Type B pancreatic cell (in vitro differentiated cells): ENCODE results near the gene RAP1A. TPM values are rescaled to one million over a fixed set of nuclear protein-coding genes. Genes with fewer than 3 reads are reported as not detected.

Experiments
- DNase-seq: peaks from one replicate; pipeline ENCODE4 v3.0.0; 2021; ENCODE audit warnings: mixed read lengths; ENCODE audit not compliant: unreplicated experiment; ENCODE audit errors: extremely low spot score
- H3K27ac Mint-ChIP-seq: 2 replicates; pipeline ENCODE4 v1.8.0; 2021; ENCODE audit warnings: mild to moderate bottlenecking, mixed read lengths
- H3K27me3 Mint-ChIP-seq: 2 replicates; pipeline ENCODE4 v1.8.0; 2021; ENCODE audit warnings: mixed read lengths
- H3K36me3 Mint-ChIP-seq: 2 replicates; pipeline ENCODE4 v1.8.0; 2021; ENCODE audit warnings: mixed read lengths
- H3K4me1 Mint-ChIP-seq: one replicate; pipeline ENCODE4 v1.8.0; 2021; ENCODE audit warnings: mixed read lengths; ENCODE audit not compliant: unreplicated experiment
- H3K4me3 Mint-ChIP-seq: 2 replicates; pipeline ENCODE4 v1.8.0; 2021; ENCODE audit warnings: mild to moderate bottlenecking, mixed read lengths
- H3K9me3 Mint-ChIP-seq: 2 replicates; pipeline ENCODE4 v1.8.0; 2021; ENCODE audit warnings: mixed read lengths
- total RNA-seq: library from RNA; stranded (reverse); gene quantifications from 2 replicates; pipeline ENCODE4 v1.2.1, GENCODE V29; 2021; ENCODE audit warnings: low replicate concordance
- TF ChIP-seq, protein P1 (sequence below): fragments of 200-600 bp; sonication (generic); conservative IDR thresholded peaks from 2 replicates; pipeline ENCODE4 v1.5.0; 2021; ENCODE audit warnings: antibody characterized with exemption, mild to moderate bottlenecking

The RAP1A gene
- total RNA-seq, 1 donor from 2014 or later = 42.3 TPM

GRCh38 chr1:111720977-111721786 lies 101.6 kb downstream of the RAP1A start:
- Mint-ChIP-seq H3K27me3 (no peaks in the 10 kb centered on the region), H3K9me3 (no peaks in the 10 kb centered on the region), H3K4me3 (no peak overlapping the region), H3K4me1 (no peaks in the 10 kb centered on the region), H3K27ac (no peak overlapping the region), H3K36me3 (peaks cover 4% of the 10 kb centered on the region)
- TF ChIP-seq, protein P1, sequence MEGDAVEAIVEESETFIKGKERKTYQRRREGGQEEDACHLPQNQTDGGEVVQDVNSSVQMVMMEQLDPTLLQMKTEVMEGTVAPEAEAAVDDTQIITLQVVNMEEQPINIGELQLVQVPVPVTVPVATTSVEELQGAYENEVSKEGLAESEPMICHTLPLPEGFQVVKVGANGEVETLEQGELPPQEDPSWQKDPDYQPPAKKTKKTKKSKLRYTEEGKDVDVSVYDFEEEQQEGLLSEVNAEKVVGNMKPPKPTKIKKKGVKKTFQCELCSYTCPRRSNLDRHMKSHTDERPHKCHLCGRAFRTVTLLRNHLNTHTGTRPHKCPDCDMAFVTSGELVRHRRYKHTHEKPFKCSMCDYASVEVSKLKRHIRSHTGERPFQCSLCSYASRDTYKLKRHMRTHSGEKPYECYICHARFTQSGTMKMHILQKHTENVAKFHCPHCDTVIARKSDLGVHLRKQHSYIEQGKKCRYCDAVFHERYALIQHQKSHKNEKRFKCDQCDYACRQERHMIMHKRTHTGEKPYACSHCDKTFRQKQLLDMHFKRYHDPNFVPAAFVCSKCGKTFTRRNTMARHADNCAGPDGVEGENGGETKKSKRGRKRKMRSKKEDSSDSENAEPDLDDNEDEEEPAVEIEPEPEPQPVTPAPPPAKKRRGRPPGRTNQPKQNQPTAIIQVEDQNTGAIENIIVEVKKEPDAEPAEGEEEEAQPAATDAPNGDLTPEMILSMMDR = no peak
- no peak for DNase-seq

GRCh38 chr1:111723091-111723806 lies 103.7 kb downstream of the RAP1A start:
- no peak overlapping the region for H3K4me3 Mint-ChIP-seq
- no peak overlapping the region for H3K27ac Mint-ChIP-seq
- TF ChIP-seq, protein P1 = no peak
- no peak for DNase-seq
- no peaks in the 10 kb centered on the region for H3K9me3 Mint-ChIP-seq
- no peaks in the 10 kb centered on the region for H3K36me3 Mint-ChIP-seq
- no peaks in the 10 kb centered on the region for H3K27me3 Mint-ChIP-seq
- H3K4me1 Mint-ChIP-seq = no peaks in the 10 kb centered on the region

DNA sequence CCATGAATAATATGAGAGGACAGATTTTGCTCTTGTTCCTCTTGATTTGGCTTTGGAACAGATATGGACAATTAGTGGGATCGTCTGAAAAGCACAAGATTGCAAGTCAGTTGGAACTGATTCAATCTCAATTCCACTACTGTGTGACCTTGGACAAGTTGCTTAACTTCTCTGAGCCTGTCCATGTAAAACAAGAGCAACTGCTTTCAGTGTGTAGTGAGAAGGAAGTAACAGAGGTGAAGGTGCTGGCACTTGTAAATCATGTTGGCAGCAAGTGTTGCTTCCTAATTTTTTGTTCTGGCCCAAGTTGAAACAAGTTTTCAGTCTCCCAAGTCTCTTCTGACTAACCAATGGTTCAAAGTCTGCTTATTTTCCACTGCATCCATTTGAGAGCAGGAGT lies 104.3 kb downstream of the RAP1A start:
- H3K4me1 Mint-ChIP-seq = no peaks in the 10 kb centered on the region
- H3K9me3 Mint-ChIP-seq = no peaks in the 10 kb centered on the region
- no peaks in the 10 kb centered on the region for H3K36me3 Mint-ChIP-seq
- TF ChIP-seq, protein P1 = no peak
- no peak for DNase-seq
- no peak overlapping the region for H3K4me3 Mint-ChIP-seq
- no peak overlapping the region for H3K27ac Mint-ChIP-seq
- no peaks in the 10 kb centered on the region for H3K27me3 Mint-ChIP-seq

DNA sequence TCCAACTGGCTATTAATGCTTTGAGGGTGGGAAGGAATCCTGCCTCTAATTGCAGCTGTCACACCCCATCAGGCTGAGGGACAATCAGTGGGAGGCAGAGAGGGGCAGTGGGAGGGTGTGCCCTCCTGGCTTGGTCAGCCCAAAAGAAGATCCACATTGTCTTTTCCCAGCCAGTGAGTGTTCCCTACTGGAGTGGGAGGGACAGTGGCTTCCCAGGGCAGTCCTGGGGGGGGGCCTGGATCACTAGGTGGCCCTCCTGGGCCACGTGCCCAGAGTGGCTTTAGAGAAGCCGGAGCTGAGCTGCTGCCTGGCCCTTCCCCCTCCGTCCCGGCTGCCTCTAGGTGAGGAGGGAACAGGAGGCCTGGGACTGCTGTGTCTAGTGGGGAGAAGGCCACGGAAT lies 105.6 kb downstream of the RAP1A start:
- DNase-seq = no peak
- no peak overlapping the region for H3K4me3 Mint-ChIP-seq
- TF ChIP-seq, protein P1 = no peak
- H3K27ac Mint-ChIP-seq = no peak overlapping the region
- no peaks in the 10 kb centered on the region for H3K9me3 Mint-ChIP-seq
- no peaks in the 10 kb centered on the region for H3K36me3 Mint-ChIP-seq
- H3K4me1 Mint-ChIP-seq = peaks cover 3% of the 10 kb centered on the region
- no peaks in the 10 kb centered on the region for H3K27me3 Mint-ChIP-seq

- Mint-ChIP-seq H3K27ac (no peak overlapping the region), H3K36me3 (no peaks in the 10 kb centered on the region), H3K9me3 (no peaks in the 10 kb centered on the region), H3K27me3 (no peaks in the 10 kb centered on the region), H3K4me3 (no peak overlapping the region), H3K4me1 (peaks cover 9% of the 10 kb centered on the region)
- DNase-seq = no peak
- TF ChIP-seq, protein P1 = no peak
Measured at GRCh38 chr1:111727056-111727455, 107.5 kb downstream of the RAP1A start.
